Measurements from ENCODE around the gene RPUSD1. TPM values are rescaled to one million over a fixed set of nuclear protein-coding genes. Genes with fewer than 3 reads are reported as not detected.

RPUSD1 gene
- total RNA-seq, 1 experiment from 2014 or later: 72.6 TPM

GRCh38 chr16:741986-742629, 46.1 kb downstream of the RPUSD1 start:
- peaks cover 5% of the 10 kb centered on the region; the same call in 1 of the 2 replicates for H3K4me1 ChIP-seq (ENCODE audit: insufficient read depth, low read length)
- H3K4me2 ChIP-seq (ENCODE audit: low read length): no peak overlapping the region
- no peak overlapping the region for H3K4me3 ChIP-seq (ENCODE audit: low read length)
- DNase-seq (no peak), ATAC-seq (no peak)
- ChIA-PET POLR2A (ENCODE audit: unreplicated experiment) (no interaction called here), CTCF (interaction anchor here (0.6 kb wide), 1 partner anchor 14 kb away, joined by 12 read pairs; no protein-coding TSS in a partner anchor)
- no peaks in the 10 kb centered on the region for H3K9me3 ChIP-seq (ENCODE audit: low read length)
- H3K27ac ChIP-seq (ENCODE audit: low read length): no peak overlapping the region
- H3F3A ChIP-seq (ENCODE audit: low read length, unreplicated experiment): no peaks in the 10 kb centered on the region
- no peak overlapping the region for H2AFZ ChIP-seq (ENCODE audit: low read length)
- peaks cover 12% of the 10 kb centered on the region for H3K79me2 ChIP-seq (ENCODE audit: low read length)
- no TSS peak for BruUV-seq (replicated peaks)
- no peak for TF ChIP-seq EZH2phosphoT487 (IDR thresholded peaks at IDR 0.05; ENCODE audit: borderline replicate concordance, low read length)
- H3K36me3 ChIP-seq (ENCODE audit: low read depth, low read length): no peaks in the 10 kb centered on the region
- no peaks in the 10 kb centered on the region for H3K27me3 ChIP-seq (ENCODE audit: low read length)
- no peak overlapping the region for H3K9ac ChIP-seq (ENCODE audit: low read length)
- H4K20me1 ChIP-seq (ENCODE audit: low read length): no peaks in the 10 kb centered on the region
- no peaks in the 10 kb centered on the region for H3K9me2 ChIP-seq (replicated peaks; ENCODE audit: low read length)
- intact Hi-C loops (cut with micrococcal nuclease): loop anchor here (5.0 kb wide), 1 partner anchor 40 kb away; no protein-coding TSS in a partner anchor

GRCh38 chr16:740764-741505, 47.2 kb downstream of the RPUSD1 start, which contains the start of gene CIAO3:
TSS of gene CIAO3 (minus strand) at chr16:740997. CDS start at chr16:740985, 12 bp downstream.
- peaks cover 12% of the 10 kb centered on the region for H3K79me2 ChIP-seq (ENCODE audit: low read length)
- no peaks in the 10 kb centered on the region for H3K9me3 ChIP-seq (ENCODE audit: low read length)
- intact Hi-C loops (cut with micrococcal nuclease): loop anchor here (5.0 kb wide), 1 partner anchor 41 kb away; no protein-coding TSS in a partner anchor
- TSS peak; percentile 70 for BruUV-seq (replicated peaks)
- H3K9ac ChIP-seq (ENCODE audit: low read length): peak within 1 kb of the TSS; percentile 79
- H3K9me2 ChIP-seq (replicated peaks; ENCODE audit: low read length): no peaks in the 10 kb centered on the region
- DNase-seq (peak; percentile 86), ATAC-seq (peak; percentile 81)
- peak within 1 kb of the TSS; percentile 87 for H2AFZ ChIP-seq (ENCODE audit: low read length)
- H3K27ac ChIP-seq (ENCODE audit: low read length): no peak within 1 kb of the TSS
- H3K4me2 ChIP-seq (ENCODE audit: low read length): peak within 1 kb of the TSS; percentile 97
- ChIA-PET CTCF (interaction anchor here (1.0 to 1.1 kb wide), 2 partner anchors 29 to 48 kb away, joined by 3 to 5 read pairs; partner anchors contain the start of genes CHTF18 and RPUSD1), POLR2A (ENCODE audit: unreplicated experiment) (no interaction called here)
- H3K4me1 ChIP-seq (ENCODE audit: insufficient read depth, low read length): peaks cover 5% of the 10 kb centered on the region; the same call in 1 of the 2 replicates
- H3K27me3 ChIP-seq (ENCODE audit: low read length): no peaks in the 10 kb centered on the region
- peak within 1 kb of the TSS; percentile 89 for H3K4me3 ChIP-seq (ENCODE audit: low read length)
- TF ChIP-seq CTCF (conservative IDR thresholded peaks at IDR 0.05; ENCODE audit: low read depth, low read length) (peak; percentile 76), EZH2 (IDR thresholded peaks at IDR 0.05; ENCODE audit: low read length, unreplicated experiment) (no peak)
- no peaks in the 10 kb centered on the region for H3F3A ChIP-seq (ENCODE audit: low read length, unreplicated experiment)
- no peaks in the 10 kb centered on the region for H4K20me1 ChIP-seq (ENCODE audit: low read length)
- no peaks in the 10 kb centered on the region for H3K36me3 ChIP-seq (ENCODE audit: low read depth, low read length)

- peak overlapping the region; percentile 97 for H3K4me2 ChIP-seq (ENCODE audit: low read length)
- H3K9ac ChIP-seq (ENCODE audit: low read length): peak overlapping the region; percentile 79
- H3K9me2 ChIP-seq (replicated peaks; ENCODE audit: low read length): no peaks in the 10 kb centered on the region
- intact Hi-C loops (cut with micrococcal nuclease): loop anchor here (5.0 kb wide), 1 partner anchor 42 kb away; no protein-coding TSS in a partner anchor
- H3K79me2 ChIP-seq (ENCODE audit: low read length): peaks cover 12% of the 10 kb centered on the region
- H2AFZ ChIP-seq (ENCODE audit: low read length): peak overlapping the region; percentile 87
- H3K36me3 ChIP-seq (ENCODE audit: low read depth, low read length): no peaks in the 10 kb centered on the region
- CTCF ChIA-PET: no interaction called here
- peak overlapping the region; percentile 89 for H3K4me3 ChIP-seq (ENCODE audit: low read length)
- no peak overlapping the region for H3K27ac ChIP-seq (ENCODE audit: low read length)
- POLR2A ChIA-PET (ENCODE audit: unreplicated experiment): no interaction called here
- H3K27me3 ChIP-seq (ENCODE audit: low read length): no peaks in the 10 kb centered on the region
- DNase-seq: no peak
- no peaks in the 10 kb centered on the region for H3F3A ChIP-seq (ENCODE audit: low read length, unreplicated experiment)
- no peak for TF ChIP-seq CTCF (conservative IDR thresholded peaks at IDR 0.05; ENCODE audit: low read depth, low read length)
- no peak for TF ChIP-seq EZH2phosphoT487 (IDR thresholded peaks at IDR 0.05; ENCODE audit: borderline replicate concordance, low read length)
- TF ChIP-seq EZH2 (IDR thresholded peaks at IDR 0.05; ENCODE audit: low read length, unreplicated experiment): no peak
- ATAC-seq: peak; percentile 28
- H4K20me1 ChIP-seq (ENCODE audit: low read length): no peaks in the 10 kb centered on the region
- BruUV-seq (replicated peaks): no TSS peak
- no peaks in the 10 kb centered on the region for H3K9me3 ChIP-seq (ENCODE audit: low read length)
- peaks cover 5% of the 10 kb centered on the region; the same call in 1 of the 2 replicates for H3K4me1 ChIP-seq (ENCODE audit: insufficient read depth, low read length)
Measured at GRCh38 chr16:740459-740763, 47.8 kb downstream of the RPUSD1 start.

Measured in PC-3 (cell line).